ENCODE results near the gene ID1. TPM values are rescaled to one million over a fixed set of nuclear protein-coding genes. Genes with fewer than 3 reads are reported as not detected.
"Not testable (repeated sequence)": the region's sequence is repeated elsewhere in the genome, so short reads cannot be mapped to it uniquely, and the experiment has no call there.

Gene ID1
- total and polyA plus RNA-seq, 10 of the 15 experiments (the other 5 are each of a cell fraction or from before 2014, with no cell fraction given): 0.09 to 1.3 (median 0.47) TPM; not detected in 2

DNA sequence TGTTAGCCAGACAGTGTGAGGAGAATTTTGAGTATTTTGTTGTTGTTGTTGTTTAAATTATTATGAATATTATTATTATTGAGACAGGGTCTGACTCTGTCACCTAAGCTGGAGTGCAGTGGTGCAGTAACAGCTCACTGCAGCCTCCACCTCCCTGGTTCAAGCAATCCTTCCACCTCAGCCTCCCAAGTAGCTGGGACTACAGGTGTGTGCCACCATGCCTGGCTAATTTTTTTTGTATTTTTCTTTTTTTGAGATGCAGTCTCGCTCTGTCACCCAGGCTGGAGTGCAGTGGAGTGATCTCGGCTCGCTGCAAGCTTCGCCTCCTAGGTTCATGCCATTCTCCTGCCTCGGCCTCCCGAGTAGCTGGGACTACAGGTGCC is 18.0 kb downstream of the ID1 start:
- H3K4me3 ChIP-seq; SMC1A ChIA-PET (ENCODE audit: uncharacterized antibody, unreplicated experiment); H3K4me2 ChIP-seq (ENCODE audit: control insufficient read depth, insufficient read depth); RAD21 ChIA-PET (ENCODE audit: unreplicated experiment); BruUV-seq (replicated peaks); H3K36me3 ChIP-seq (ENCODE audit: control insufficient read depth in 2 of 2, insufficient read depth in 2 of 2, low read length in 1 of 2); ATAC-seq; in situ Hi-C loops (cut with MboI); POLR2A ChIA-PET; H3K9ac ChIP-seq (ENCODE audit: control insufficient read depth, insufficient read depth, low read length); H3K9me3 ChIP-seq (replicated peaks; ENCODE audit: control insufficient read depth, insufficient read depth, low read length); H4K20me1 ChIP-seq (ENCODE audit: control insufficient read depth, insufficient read depth); H3K79me2 ChIP-seq (ENCODE audit: control insufficient read depth, insufficient read depth, low read length); DNase-seq (ENCODE audit: low read depth, low spot score); H2AFZ ChIP-seq (ENCODE audit: control insufficient read depth, low read depth, low read length); H3K4me1 ChIP-seq (ENCODE audit: control insufficient read depth, insufficient read depth, low read length); FAIRE-seq; intact Hi-C loops (cut with micrococcal nuclease; ENCODE audit: unreplicated experiment); H3K27ac ChIP-seq (ENCODE audit: control insufficient read depth, insufficient read depth); H3K27me3 ChIP-seq (replicated peaks in 1 of 2; ENCODE audit: control insufficient read depth in 2 of 2, insufficient read depth in 2 of 2, low read length in 1 of 2): not testable (repeated sequence)
- 67% methylated on average over 6 of the region's 6 CpGs for WGBS (ENCODE audit: insufficient coverage, insufficient replicate concordance, low lambda C conversion rate, missing lambda C conversion rate)
- CTCF ChIA-PET: interaction anchor here (1.3 kb wide), 1 partner anchor 60 kb away, joined by 3 read pairs; no protein-coding TSS in a partner anchor

DNA sequence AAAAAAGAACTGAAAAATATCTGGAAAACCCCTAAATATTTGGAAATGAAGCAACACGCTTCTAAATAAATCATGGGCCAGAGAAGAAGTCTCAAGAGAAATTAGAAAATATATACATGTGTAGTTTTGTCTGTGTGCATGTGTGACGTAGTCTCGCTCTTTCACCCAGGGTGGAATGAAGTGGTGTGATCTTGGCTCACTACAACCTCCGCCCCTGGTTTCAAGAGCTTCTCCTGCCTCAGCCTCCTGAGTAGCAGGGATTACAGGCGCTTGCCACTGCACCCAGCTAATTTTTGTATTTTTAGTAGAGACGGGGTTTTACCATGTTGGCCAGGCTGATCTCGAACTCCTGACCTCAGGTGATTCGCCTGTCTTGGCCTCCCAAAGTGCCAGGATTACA is 21.4 kb downstream of the ID1 start:
- H2AFZ ChIP-seq (ENCODE audit: control insufficient read depth, low read depth, low read length); H3K36me3 ChIP-seq (ENCODE audit: control insufficient read depth in 2 of 2, insufficient read depth in 2 of 2, low read length in 1 of 2); H3K79me2 ChIP-seq (ENCODE audit: control insufficient read depth, insufficient read depth, low read length); FAIRE-seq; H3K9me3 ChIP-seq (replicated peaks; ENCODE audit: control insufficient read depth, insufficient read depth, low read length); H3K4me3 ChIP-seq; ATAC-seq; POLR2A ChIA-PET; H4K20me1 ChIP-seq (ENCODE audit: control insufficient read depth, insufficient read depth); H3K4me2 ChIP-seq (ENCODE audit: control insufficient read depth, insufficient read depth); DNase-seq (ENCODE audit: low read depth, low spot score); H3K9ac ChIP-seq (ENCODE audit: control insufficient read depth, insufficient read depth, low read length); in situ Hi-C loops (cut with MboI); H3K27ac ChIP-seq (ENCODE audit: control insufficient read depth, insufficient read depth); H3K27me3 ChIP-seq (replicated peaks in 1 of 2; ENCODE audit: control insufficient read depth in 2 of 2, insufficient read depth in 2 of 2, low read length in 1 of 2); BruUV-seq (replicated peaks); intact Hi-C loops (cut with micrococcal nuclease; ENCODE audit: unreplicated experiment); H3K4me1 ChIP-seq (ENCODE audit: control insufficient read depth, insufficient read depth, low read length): not testable (repeated sequence)
- 27% methylated on average over 8 of the region's 8 CpGs for WGBS (ENCODE audit: insufficient coverage, insufficient replicate concordance, low lambda C conversion rate, missing lambda C conversion rate)
- SMC1A ChIA-PET (ENCODE audit: uncharacterized antibody, unreplicated experiment): interaction anchor here (0.6 kb wide), 1 partner anchor 74 kb away, joined by 3 read pairs; no protein-coding TSS in a partner anchor
- RAD21 ChIA-PET (ENCODE audit: unreplicated experiment): interaction anchor here (1.2 kb wide), 1 partner anchor 8 kb away, joined by 3 read pairs; no protein-coding TSS in a partner anchor
- CTCF ChIA-PET: interaction anchor here (0.6 to 1.3 kb wide), 2 partner anchors 14 to 18 kb away, joined by 3 read pairs; no protein-coding TSS in a partner anchor

DNA sequence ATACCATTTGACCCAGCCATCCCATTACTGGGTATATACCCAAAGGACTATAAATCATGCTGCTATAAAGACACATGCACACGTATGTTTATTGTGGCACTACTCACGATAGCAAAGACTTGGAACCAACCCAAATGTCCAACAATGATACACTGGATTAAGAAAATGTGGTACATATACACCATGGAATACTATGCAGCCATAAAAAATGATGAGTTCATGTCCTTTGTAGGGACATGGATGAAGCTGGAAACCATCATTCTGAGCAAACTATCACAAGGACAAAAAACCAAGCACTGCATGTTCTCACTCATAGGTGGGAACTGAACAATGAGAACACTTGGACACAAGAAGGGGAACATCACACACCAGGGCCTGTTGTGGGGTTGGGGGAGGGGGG is 23.0 kb downstream of the ID1 start:
- FAIRE-seq; H4K20me1 ChIP-seq (ENCODE audit: control insufficient read depth, insufficient read depth); DNase-seq (ENCODE audit: low read depth, low spot score); H3K4me1 ChIP-seq (ENCODE audit: control insufficient read depth, insufficient read depth, low read length); ATAC-seq; POLR2A ChIA-PET; H2AFZ ChIP-seq (ENCODE audit: control insufficient read depth, low read depth, low read length); BruUV-seq (replicated peaks); H3K27me3 ChIP-seq (replicated peaks in 1 of 2; ENCODE audit: control insufficient read depth in 2 of 2, insufficient read depth in 2 of 2, low read length in 1 of 2); in situ Hi-C loops (cut with MboI); H3K36me3 ChIP-seq (ENCODE audit: control insufficient read depth in 2 of 2, insufficient read depth in 2 of 2, low read length in 1 of 2); SMC1A ChIA-PET (ENCODE audit: uncharacterized antibody, unreplicated experiment); H3K9ac ChIP-seq (ENCODE audit: control insufficient read depth, insufficient read depth, low read length); H3K27ac ChIP-seq (ENCODE audit: control insufficient read depth, insufficient read depth); H3K4me2 ChIP-seq (ENCODE audit: control insufficient read depth, insufficient read depth); RAD21 ChIA-PET (ENCODE audit: unreplicated experiment); intact Hi-C loops (cut with micrococcal nuclease; ENCODE audit: unreplicated experiment); CTCF ChIA-PET; H3K4me3 ChIP-seq; H3K79me2 ChIP-seq (ENCODE audit: control insufficient read depth, insufficient read depth, low read length); H3K9me3 ChIP-seq (replicated peaks; ENCODE audit: control insufficient read depth, insufficient read depth, low read length): not testable (repeated sequence)
- 63% methylated on average over 2 of the region's 2 CpGs for WGBS (ENCODE audit: insufficient coverage, insufficient replicate concordance, low lambda C conversion rate, missing lambda C conversion rate)
